Neural progenitor cell (in vitro differentiated cells): ENCODE data around the gene PITPNM3.

Experiments
- CTCF ChIP-seq: fragments of 200-600 bp; sonication (generic); IDR thresholded peaks from 2 replicates; pipeline ENCODE4 v1.5.1; 2017; ENCODE audit warnings: antibody characterized with exemption, mild to moderate bottlenecking
- EZH2 ChIP-seq: fragments of 200-600 bp; sonication (generic); IDR thresholded peaks from 2 replicates; pipeline ENCODE4 v1.6.1; 2017; ENCODE audit warnings: antibody characterized with exemption, mild to moderate bottlenecking, moderate library complexity

- no peak for TF ChIP-seq CTCF
- TF ChIP-seq EZH2: no peak
Observed at GRCh38 chr17:6580625-6581024, 24.3 kb upstream of the PITPNM3 start.
